ENCODE measurements around the gene SLCO4A1.

GRCh38 chr20:62693524-62693922 lies 51.2 kb downstream of the SLCO4A1 start:
- TF ChIP-seq, protein P1, sequence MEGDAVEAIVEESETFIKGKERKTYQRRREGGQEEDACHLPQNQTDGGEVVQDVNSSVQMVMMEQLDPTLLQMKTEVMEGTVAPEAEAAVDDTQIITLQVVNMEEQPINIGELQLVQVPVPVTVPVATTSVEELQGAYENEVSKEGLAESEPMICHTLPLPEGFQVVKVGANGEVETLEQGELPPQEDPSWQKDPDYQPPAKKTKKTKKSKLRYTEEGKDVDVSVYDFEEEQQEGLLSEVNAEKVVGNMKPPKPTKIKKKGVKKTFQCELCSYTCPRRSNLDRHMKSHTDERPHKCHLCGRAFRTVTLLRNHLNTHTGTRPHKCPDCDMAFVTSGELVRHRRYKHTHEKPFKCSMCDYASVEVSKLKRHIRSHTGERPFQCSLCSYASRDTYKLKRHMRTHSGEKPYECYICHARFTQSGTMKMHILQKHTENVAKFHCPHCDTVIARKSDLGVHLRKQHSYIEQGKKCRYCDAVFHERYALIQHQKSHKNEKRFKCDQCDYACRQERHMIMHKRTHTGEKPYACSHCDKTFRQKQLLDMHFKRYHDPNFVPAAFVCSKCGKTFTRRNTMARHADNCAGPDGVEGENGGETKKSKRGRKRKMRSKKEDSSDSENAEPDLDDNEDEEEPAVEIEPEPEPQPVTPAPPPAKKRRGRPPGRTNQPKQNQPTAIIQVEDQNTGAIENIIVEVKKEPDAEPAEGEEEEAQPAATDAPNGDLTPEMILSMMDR (IDR thresholded peaks at IDR 0.05): no peak
- TF ChIP-seq POLR2A (IDR thresholded peaks at IDR 0.05): no peak
